BE2C (cell line): Measurements from ENCODE around the gene DNAJB11. TPM values are rescaled to one million over a fixed set of nuclear protein-coding genes. Genes with fewer than 3 reads are reported as not detected.
A peak's percentile ranks its signal among the peaks of the same experiment; 100 is the strongest.

Source experiments
- DNase-seq: peaks from one replicate; pipeline ENCODE4 v3.0.0-alpha.2; 2020
- H3K27me3 ChIP-seq: fragments of 250-450 bp; sonication (Bioruptor Pico); 2 replicates; pipeline ENCODE4 v1.5.1; 2020; ENCODE audit warnings: mild to moderate bottlenecking
- H3K36me3 ChIP-seq: fragments of 250-450 bp; sonication (Bioruptor Pico); 2 replicates; pipeline ENCODE4 v1.5.1; 2020; ENCODE audit warnings: mild to moderate bottlenecking
- H3K4me1 ChIP-seq: fragments of 250-450 bp; sonication (Bioruptor Pico); 2 replicates; pipeline ENCODE4 v1.5.1; 2020
- H3K4me3 ChIP-seq: 2 replicates; pipeline ENCODE4 v1.5.1; 2011; ENCODE audit warnings: low read depth, low read length
- H3K9me3 ChIP-seq: fragments of 250-450 bp; sonication (Bioruptor Pico); 2 replicates; pipeline ENCODE4 v1.5.1; 2020
- CTCF ChIP-seq: IDR thresholded peaks from 2 replicates; pipeline ENCODE4 v1.5.1; 2012; ENCODE audit warnings: mild to moderate bottlenecking, low read depth, low read length
- polyA plus RNA-seq: library from polyadenylated mRNA; unstranded; fragments of >200 nt; gene quantifications from one replicate; pipeline ENCODE4 v1.2.1, GENCODE V29; 2012; ENCODE audit warnings: low read depth, missing spikeins; ENCODE audit not compliant: insufficient read length, insufficient read depth

DNAJB11 gene
- 156 TPM for polyA plus RNA-seq

GRCh38 chr3:186570096-186570940, at the start of gene DNAJB11:
TSS of gene DNAJB11 (plus strand) at chr3:186570720. CDS start at chr3:186570898, 178 bp downstream.
- Histone ChIP-seq H3K4me3 (peak within 1 kb of the TSS; percentile 92), H3K9me3 (no peaks in the 10 kb centered on the region), H3K27me3 (no peaks in the 10 kb centered on the region), H3K36me3 (peaks cover 22% of the 10 kb centered on the region), H3K4me1 (no peaks in the 10 kb centered on the region)
- TF ChIP-seq CTCF: no peak
- peak; percentile 99 for DNase-seq

GRCh38 chr3:186520957-186521842, 49.3 kb upstream of the DNAJB11 start:
- H3K4me3 ChIP-seq: no peak overlapping the region
- H3K4me1 ChIP-seq: no peaks in the 10 kb centered on the region
- no peaks in the 10 kb centered on the region for H3K27me3 ChIP-seq
- DNase-seq: no peak
- no peak for TF ChIP-seq CTCF
- H3K36me3 ChIP-seq: no peaks in the 10 kb centered on the region
- H3K9me3 ChIP-seq: no peaks in the 10 kb centered on the region

- Histone ChIP-seq H3K9me3 (no peaks in the 10 kb centered on the region), H3K36me3 (no peaks in the 10 kb centered on the region), H3K4me1 (no peaks in the 10 kb centered on the region), H3K27me3 (no peaks in the 10 kb centered on the region), H3K4me3 (no peak overlapping the region)
- no peak for DNase-seq
- TF ChIP-seq CTCF: no peak
These were observed 47.5 kb upstream of the DNAJB11 start for GRCh38 chr3:186523022-186523421.

- Histone ChIP-seq H3K4me1 (no peaks in the 10 kb centered on the region), H3K4me3 (no peak overlapping the region), H3K9me3 (no peaks in the 10 kb centered on the region), H3K27me3 (no peaks in the 10 kb centered on the region), H3K36me3 (no peaks in the 10 kb centered on the region)
- DNase-seq: no peak
- no peak for TF ChIP-seq CTCF
These were observed 47.1 kb upstream of the DNAJB11 start for GRCh38 chr3:186523434-186523833.

GRCh38 chr3:186524616-186525015, 45.9 kb upstream of the DNAJB11 start:
- no peak for DNase-seq
- TF ChIP-seq CTCF: no peak
- Histone ChIP-seq H3K4me3 (no peak overlapping the region), H3K4me1 (peaks cover 2% of the 10 kb centered on the region), H3K36me3 (no peaks in the 10 kb centered on the region), H3K9me3 (no peaks in the 10 kb centered on the region), H3K27me3 (no peaks in the 10 kb centered on the region)
